GM18861 (cell line): ENCODE measurements around the gene TMEM131.
"Not testable (repeated sequence)": the region's sequence is repeated elsewhere in the genome, so short reads cannot be mapped to it uniquely, and the experiment has no call there.

Source experiments
- ATAC-seq: cut with Tn5 transposase; IDR thresholded peaks from one replicate; pipeline ENCODE4 v1.9.1; 2021; ENCODE audit not compliant: unreplicated experiment

TMEM131 gene

DNA sequence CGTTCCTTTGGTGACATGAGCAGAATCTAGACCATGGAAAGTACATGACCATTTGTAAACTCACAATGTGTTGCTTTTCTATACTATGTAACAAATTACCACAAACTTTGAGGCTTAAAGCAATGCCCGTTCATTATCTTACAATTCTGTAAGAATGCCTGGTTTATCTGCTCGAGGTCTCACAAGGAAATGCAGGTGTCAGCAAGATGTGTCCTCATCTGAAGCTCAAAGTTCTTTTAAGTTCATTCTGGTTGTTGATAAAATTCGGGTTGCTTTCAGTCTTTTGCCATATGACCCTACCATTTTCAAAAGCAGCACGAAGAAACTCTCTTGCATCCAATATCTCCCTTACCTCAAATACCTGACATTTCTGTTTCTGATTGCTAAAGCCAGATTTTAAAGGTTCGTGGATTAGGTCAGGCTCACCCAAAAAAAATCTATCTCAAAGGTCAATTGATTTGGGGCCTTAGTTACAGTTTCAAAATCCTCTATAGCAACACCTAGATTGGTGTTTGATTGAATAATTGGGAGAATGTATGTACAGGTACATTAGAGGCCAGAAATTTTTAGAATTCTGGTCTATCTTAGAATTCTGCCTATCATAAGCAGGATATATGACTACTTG, 125.9 kb downstream of the TMEM131 start:
- ATAC-seq = no peak

DNA sequence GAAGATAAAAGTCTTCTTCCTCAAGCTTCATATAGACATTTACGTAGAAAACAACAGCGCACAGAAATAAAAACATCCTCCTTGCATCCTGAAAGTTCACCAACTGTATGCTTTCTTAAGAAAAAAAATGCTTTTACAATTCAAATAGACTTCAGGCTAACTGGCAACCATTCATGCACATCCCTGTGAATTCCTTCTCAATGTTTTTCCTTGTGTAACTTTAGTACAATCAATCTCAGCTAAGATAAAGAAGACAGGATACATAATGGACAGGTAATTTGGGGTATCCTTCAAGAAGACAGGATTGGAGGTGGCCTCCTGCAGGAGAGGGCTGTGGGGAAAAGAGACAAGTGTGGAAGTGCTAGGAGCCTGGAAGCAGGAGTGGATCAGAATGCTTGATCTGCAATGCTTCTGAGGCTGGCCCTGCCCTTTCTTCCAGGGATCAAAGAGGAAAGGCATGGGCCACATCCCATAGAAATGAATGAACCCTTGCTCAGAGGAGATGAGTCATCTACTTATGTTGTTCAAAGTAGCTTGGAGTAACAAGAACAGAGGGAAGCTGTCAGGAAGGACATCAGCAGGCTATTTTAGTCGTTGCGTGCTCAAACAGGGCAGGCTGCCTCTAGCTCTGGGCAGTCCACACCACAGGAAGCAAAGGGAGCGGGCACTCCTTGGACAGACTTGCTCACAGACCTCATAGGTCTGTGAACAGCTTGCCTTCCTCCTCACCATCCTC, 126.6 kb downstream of the TMEM131 start:
- ATAC-seq = no peak

DNA sequence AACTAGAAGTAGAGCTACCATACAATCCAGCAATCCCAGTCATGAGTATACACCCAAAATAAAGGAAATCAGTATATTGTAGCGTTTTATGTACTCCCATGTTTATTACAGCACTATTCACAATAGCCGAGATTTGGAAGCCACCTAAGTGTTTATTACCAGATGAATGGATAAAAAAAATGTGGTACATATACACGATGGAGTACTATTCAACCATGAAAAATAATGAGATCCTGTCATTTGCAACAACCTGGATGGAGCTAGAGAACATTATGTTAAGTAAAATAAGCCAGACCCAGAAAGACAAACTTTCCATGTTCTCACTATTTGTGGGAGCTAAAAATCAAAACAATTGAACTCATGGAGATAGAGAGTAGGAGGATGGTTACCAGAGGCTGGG, 131.9 kb downstream of the TMEM131 start:
- no peak for ATAC-seq

DNA sequence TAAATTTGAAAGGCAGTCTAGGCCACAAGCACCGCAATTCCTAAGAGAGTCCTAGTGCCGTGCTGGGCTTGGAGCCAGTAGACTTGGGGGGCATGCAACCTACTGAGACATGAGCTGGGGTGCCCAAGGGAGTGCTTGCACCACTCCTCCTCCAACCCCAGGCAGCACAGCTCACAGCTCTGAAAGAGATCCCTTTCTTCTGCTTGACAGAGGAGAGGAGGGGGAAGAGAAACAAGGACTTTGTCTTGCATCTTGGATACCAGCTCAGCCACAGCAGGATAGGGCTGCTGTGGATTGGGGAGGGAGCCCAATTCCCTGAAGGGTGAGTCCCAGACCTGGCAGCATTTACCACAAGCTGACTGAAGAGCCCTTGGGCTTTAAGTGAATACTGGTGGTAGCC, 134.6 kb downstream of the TMEM131 start:
- ATAC-seq = no peak

DNA sequence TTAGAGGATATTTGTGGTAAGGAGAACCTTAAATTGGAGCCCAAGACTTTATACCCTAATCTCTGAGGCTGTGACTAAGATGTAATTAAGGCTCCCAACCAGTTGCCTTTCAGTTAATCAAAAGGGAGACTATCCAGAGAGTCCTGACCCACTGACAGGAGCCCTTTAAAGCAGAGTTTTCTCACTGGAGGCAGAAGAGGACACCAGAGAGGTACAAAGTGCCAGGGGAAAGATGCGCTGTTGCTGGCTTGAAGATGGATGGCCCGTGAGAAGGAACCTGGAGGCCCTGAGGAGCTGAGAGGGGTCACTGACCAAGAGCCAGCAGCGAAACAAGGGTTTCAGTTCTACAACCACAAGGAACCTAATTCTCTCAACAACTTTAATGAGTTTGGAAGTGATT, 137.3 kb downstream of the TMEM131 start:
- ATAC-seq = no peak

DNA sequence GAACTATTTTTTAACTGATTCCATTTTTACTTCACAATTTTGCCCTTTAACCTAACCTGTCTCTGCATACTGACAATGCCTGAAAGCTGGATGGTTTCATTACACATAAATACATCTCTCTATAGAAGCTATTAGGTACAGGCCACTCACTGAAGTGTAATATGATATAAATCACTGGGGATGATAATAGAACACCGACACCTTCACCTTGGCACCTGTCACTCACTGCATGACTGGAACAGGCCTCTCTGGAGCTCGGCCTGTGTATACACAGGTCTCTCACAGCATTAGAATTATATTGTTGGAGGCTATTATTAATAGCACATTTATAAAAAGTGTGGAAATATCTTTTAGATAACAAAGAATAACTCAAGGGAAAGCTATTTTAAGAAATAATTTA, 138.2 kb downstream of the TMEM131 start:
- no peak for ATAC-seq

DNA sequence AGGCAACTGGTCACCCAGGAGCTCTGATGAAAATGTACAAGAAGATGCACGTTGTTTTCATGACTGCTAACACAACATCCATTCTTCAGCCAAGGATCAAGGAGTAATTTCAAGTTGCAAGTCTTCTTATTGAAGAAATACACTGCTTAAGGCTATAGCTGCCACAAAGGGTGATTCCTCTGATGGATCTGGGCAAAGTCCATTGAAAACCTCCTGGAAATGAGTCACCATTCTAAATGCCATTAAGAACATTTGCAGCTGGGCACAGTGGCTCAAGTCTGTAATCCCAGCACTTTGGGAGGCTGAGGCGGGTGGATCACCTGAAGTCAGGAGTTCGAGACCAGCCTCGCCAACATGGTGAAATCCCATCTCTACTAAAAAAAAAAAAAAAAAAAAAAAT, 142.7 kb downstream of the TMEM131 start:
- not testable (repeated sequence) for ATAC-seq

DNA sequence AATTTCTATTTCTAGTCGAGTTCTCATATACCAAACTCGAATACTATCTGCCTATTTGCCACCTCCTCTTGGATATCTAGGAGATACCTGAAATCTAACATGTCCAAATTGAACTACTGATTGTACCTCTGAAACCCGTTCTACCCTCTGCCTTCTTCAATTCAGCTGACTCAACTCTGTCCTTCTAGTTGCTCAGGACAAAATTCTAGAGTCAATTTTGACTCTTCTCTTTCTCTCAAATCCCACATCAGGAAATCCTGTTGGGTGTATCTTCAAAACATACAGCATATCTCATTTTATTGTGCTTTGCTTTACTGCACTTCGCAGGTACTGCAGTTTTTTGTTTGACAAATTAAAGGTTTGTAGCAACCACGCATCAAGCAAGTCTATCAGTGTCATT, 144.6 kb downstream of the TMEM131 start:
- no peak for ATAC-seq

DNA sequence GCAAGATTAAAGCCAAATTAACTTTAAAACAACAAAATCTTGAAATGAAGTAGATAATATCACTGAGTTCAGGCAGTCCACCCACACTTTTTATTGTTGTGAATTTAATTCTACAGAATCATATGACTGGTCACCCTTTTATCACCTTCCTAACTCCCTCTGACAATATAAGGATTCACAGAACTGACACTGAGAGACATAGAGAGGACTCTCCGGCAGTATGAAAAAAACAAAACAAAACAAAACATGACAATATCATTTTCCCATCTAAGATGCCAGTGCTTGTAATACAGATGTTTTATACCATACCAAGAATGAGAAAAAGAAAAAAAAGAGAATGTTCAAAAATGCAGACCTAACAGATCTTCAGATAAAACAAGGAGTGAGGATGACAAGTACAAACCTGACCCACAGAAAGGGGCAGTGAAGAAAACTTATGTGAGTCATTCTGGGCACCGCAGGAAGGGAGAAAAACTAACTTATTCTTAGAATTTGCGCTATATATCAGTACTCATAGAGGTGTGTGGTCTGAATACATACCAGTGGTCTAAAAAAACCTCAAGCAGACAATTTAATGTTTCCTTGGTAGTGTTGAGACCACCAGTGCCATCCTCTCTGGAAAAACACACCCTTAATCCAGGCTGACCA, 145.7 kb downstream of the TMEM131 start:
- peak; percentile 67 for ATAC-seq

DNA sequence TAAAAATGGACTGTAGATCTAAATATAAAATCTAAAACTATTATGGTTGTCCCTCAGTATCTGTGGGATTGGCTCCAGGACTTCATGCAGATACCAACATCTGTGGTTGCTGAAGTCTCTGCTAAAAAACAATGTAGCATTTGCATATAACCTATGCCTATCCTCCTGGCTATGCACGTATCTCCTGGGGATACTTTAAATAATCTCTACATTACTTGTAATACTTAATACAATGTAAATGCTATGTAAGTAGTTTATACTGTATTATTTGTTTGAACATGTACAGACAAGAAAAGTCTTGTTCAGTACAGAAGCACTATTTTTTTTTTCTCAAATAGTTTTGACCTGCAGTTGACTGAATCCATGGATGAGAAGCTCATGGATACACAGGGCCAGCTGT, 147.4 kb downstream of the TMEM131 start:
- ATAC-seq = no peak

DNA sequence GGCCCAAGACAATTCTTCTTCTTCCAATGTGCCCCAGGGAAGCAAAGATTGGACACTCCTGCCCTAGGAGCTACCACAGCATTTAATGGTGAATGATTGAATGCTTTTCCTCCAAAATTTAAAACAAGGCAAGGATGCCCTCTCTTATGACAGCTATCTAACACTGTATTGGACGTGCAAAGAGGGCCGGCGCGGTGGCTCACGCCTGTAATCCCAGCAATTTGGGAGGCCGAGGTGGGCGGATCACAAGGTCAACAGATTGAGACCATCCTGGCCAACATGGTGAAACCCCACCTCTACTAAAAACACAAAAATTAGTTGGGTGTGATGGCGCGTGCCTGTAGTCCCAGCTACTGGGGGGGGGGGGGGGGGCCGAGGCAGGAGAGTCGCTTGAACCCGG, 149.0 kb downstream of the TMEM131 start:
- not testable (repeated sequence) for ATAC-seq

DNA sequence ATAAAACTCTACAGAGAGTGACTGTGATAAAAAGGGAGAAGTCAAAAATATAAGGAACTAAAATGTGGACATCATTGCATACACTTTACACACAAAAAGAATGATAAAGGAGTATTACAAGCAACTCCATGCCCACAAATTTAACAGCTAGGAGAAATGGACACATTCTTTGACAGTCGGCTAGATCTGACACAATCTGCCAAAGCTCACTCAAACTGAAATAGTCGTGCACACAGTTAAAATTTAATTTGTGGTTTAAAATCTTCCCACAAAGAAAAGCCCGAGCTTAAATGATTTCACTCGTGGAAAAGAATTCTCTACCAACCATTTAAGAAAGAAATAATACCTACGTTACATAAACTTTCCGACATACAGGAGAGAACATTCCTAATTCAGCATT, 149.9 kb downstream of the TMEM131 start:
- ATAC-seq = no peak

DNA sequence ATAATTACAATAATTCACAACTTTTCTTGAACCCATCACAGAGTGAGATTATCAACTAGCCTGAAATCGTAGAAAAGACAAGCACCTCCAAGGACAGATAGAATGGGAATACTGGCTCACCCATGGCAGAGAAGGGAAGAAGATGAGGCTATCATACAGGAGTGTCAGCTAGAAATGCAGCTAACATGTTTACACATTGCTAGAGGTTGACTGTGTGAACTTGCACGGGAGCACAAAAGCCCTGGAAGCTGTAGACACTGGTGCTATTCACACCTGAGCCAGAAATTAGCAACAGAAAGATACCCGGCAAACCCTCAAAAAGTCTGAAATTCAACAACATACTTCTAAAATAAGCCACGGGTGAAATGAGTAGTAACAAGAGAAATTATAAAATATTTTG, 150.6 kb downstream of the TMEM131 start:
- ATAC-seq = no peak

DNA sequence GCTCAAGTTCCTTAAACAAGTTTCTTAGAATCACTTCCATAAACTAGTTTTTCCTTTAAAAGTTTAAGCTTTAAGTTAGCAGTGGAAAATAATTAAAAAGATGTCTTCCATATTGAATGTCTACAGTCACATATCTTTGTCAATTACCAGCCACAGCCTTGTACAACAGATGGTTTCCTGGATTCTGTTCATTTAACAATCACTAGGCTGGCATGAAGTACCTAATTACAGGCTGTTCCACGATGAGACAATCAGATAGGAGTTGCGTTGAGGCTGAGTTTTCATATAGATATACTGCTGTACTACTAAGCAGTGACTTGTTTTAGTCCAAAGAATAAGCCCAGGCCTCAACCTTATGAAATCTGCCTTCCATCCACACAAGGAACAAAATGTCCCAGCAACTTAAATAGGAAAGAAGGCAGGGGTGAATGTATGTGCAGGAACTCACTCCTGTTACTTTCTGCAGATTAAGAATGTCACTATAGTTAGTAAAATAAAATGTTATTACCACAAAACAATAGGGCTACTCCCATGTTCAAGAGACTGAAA, 151.4 kb downstream of the TMEM131 start:
- ATAC-seq = no peak

DNA sequence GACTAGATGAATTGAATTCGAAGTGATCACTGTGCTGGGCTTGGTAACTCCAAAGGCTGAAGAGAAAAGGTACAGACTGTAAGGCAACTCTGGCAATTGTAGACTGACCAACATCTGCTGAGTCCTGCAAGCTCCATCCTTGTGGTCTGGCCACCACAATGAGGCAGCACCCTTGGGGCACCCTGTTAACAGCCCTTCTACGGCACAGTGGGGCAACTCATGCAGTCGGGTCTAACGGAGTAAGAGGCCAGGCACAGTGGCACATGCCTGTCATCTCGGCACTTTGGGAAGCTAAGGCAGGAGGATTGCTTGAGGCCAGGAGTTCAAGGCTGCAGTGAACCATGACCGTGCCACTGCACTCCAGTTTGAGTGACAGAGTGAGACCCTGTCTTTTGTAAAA, 155.6 kb downstream of the TMEM131 start:
- no peak for ATAC-seq

DNA sequence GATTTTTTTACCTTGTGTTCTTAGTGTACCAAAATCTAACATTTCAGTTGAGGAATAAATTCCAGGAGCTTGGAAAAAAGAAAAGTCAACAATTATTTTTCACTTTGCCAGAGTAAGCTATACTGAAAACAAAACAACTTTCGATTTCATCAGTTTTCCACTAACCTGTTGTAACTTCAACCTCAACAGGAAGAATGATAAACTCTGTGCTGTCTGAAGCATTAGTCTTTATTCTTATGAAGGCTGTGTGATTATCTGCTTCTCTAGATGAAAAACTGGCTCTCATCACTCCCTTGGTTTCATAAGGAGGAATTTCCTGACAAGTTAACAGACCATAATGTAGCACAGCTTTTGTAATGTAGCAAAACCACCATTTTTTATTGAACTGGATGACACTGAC, 161.1 kb downstream of the TMEM131 start:
- ATAC-seq = no peak

DNA sequence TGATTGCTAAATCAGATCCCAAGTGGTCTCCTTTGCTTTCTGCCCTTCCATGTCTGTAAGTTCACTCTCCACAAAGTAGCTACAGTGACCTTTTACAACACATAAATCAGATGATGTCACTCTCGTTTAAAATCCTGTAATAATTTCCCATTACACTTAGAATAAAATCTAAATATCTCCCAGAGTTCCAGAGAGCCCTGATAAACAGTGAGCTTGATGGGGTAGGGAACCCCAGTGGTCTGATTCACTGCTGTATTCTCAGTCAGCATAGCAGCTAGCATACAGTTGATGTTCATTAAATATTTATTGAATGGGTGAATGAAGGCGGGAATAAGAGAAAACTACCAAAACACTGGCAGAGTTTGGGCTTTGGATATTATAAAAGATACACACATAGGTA, 164.6 kb downstream of the TMEM131 start:
- no peak for ATAC-seq

DNA sequence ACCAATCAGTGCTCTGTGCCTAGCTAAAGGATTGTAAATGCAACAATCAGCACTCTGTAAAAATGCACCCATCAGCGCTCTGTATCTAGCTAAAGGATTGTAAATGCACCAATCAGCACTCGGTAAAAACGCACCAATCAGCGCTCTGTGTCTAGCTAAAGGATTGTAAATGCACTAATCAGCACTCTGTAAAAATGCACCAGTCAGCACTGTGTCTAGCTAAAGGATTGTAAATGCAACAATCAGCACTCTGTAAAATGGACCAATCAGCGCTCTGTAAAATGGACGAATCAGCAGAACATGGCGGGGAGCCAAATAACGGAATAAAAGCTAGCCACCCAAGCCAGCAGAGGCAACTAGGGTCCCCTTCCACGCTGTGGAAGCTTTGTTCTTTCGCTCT, 166.5 kb downstream of the TMEM131 start:
- not testable (repeated sequence) for ATAC-seq

DNA sequence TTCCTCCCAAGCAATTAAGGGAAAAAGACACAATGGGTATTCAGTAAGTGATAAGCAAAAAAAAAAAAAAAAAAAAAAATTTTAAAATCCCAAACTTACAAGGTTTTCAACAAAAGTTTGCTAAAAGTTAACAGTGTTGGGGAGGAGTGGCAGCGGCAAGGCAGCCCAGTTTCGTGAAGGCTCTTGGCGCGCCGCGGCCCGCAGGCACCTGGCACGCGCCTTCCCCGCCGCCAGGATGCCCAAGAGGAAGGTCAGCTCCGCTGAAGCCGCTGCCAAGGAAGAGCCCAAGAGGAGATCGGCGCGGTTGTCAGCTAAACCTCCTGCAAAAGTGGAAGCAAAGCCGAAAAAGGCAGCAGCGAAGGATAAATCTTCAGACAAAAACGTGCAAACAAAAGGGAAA, 168.7 kb downstream of the TMEM131 start:
- ATAC-seq = not testable (repeated sequence)

DNA sequence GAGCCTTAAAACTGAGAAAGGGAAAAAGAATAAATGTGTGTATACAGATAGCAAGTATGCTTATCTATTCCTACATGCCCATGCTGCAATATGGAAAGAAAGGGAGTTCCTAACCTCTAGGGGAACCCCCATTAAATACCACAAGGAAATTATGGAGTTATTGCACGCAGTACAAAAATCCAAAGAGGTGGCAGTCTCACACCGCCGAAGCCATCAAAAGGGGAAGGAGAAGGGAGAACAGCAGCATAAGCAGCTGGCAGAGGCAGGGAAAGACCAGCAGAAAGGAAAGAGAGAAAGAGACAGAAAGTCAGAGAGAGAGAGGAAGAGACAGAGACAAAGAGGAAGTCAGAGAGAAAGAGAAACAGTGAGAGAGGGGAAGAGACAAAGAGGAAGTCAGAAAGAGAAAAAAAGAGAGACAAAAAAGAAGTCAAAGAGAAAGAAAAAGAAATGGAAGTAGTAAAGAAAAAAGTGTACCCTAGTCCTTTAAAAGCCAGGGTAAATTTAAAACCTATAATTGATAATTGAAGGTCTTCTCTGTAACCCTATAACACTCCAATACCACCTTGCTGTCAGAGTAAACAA, 169.4 kb downstream of the TMEM131 start:
- ATAC-seq = not testable (repeated sequence)

DNA sequence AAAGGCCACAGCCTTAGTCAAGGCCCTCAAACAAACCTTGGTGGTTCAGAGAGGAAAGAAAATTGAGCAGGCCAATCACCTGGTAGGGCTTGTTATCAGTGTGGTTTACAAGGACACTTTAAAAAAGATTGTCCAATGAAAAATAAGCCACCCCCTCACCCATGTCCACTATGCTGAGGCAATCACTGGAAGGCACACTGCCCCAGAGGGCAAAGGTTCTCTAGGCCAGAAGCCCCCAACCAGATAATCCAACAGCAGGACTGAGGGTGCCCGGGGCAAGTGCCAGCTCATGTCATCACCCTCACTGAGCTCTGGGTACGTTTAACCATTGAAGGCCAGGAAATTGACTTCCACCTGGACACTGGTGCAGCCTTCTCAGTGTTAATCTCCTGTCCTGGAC, 171.7 kb downstream of the TMEM131 start:
- ATAC-seq = not testable (repeated sequence)

DNA sequence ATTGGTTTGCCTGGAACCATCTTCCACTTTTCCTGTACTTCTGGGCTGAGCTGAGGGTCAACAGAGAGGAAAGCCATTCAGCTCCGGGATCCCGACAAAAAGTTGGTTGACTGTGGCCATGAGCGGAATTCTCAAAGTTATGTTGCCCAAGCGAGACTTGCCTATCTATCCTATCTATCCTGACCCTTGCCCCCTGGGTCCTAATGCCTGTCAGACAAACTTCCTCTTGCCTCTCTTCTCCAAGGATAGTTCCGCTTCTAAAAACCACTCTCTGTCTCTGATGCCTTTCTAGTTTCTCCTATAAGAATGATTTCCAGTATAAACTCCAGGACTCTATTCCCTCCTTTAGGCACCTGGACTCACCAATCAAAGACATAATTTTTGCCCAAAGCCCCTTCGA, 173.9 kb downstream of the TMEM131 start:
- not testable (repeated sequence) for ATAC-seq
